ENCODE data around the gene STRA6.

The STRA6 gene

GRCh38 chr15:74227968-74228722 is 25.6 kb upstream of the STRA6 start:
- DNase-seq, result peak; percentile 83

- no peak for DNase-seq
These were observed 24.4 kb upstream of the STRA6 start for GRCh38 chr15:74226761-74227540.

- no peak for DNase-seq
These were observed 23.3 kb upstream of the STRA6 start for GRCh38 chr15:74225928-74226327.

GRCh38 chr15:74222240-74223119 is 19.9 kb upstream of the STRA6 start:
- peak; percentile 84 for DNase-seq

GRCh38 chr15:74221399-74222239 is 19.0 kb upstream of the STRA6 start:
- peak; percentile 35 for DNase-seq

- DNase-seq, result peak; percentile 61
These were observed 18.1 kb upstream of the STRA6 start for GRCh38 chr15:74220475-74221248.

- no peak for DNase-seq
These were observed 15.6 kb upstream of the STRA6 start for GRCh38 chr15:74217907-74218885.

GRCh38 chr15:74216949-74217348 is 14.4 kb upstream of the STRA6 start:
- DNase-seq, result no peak

- DNase-seq, result no peak
These were observed 13.4 kb upstream of the STRA6 start for GRCh38 chr15:74215958-74216357.

- no peak for DNase-seq
These were observed 11.9 kb upstream of the STRA6 start for GRCh38 chr15:74214324-74215021.

GRCh38 chr15:74213858-74214284 is 11.3 kb upstream of the STRA6 start:
- no peak for DNase-seq

GRCh38 chr15:74212494-74212893 is 9.9 kb upstream of the STRA6 start:
- DNase-seq, result no peak

GRCh38 chr15:74211656-74212055 is 9.1 kb upstream of the STRA6 start:
- DNase-seq, result no peak

- no peak for DNase-seq
These were observed 8.1 kb upstream of the STRA6 start for GRCh38 chr15:74210729-74211128.

- no peak for DNase-seq
These were observed 7.5 kb upstream of the STRA6 start for GRCh38 chr15:74209997-74210671.

- no peak for DNase-seq
These were observed 7.0 kb upstream of the STRA6 start for GRCh38 chr15:74209560-74209958.

GRCh38 chr15:74208901-74209559 is 6.4 kb upstream of the STRA6 start:
- DNase-seq, result peak; percentile 23

GRCh38 chr15:74208496-74208895 is 5.9 kb upstream of the STRA6 start:
- no peak for DNase-seq

Data from NCI-H1092 treated with DMSO at 0.1 percent for 48 hours (cell line).